ENCODE measurements around the gene MTRF1.

GRCh38 chr13:41216160-41216559 lies 47.2 kb downstream of the MTRF1 start:
- TF ChIP-seq EZH2phosphoT487 (IDR thresholded peaks at IDR 0.05; ENCODE audit: borderline replicate concordance) (no peak), CTCF (conservative IDR thresholded peaks at IDR 0.05; ENCODE audit: low read length) (no peak)
